HG02610 (cell line): Measurements from ENCODE around the gene TACC3.

Experiments used
- ATAC-seq: cut with Tn5 transposase; IDR thresholded peaks from one replicate; pipeline ENCODE4 v1.9.1; 2021; ENCODE audit warnings: mild to moderate bottlenecking, moderate library complexity; ENCODE audit not compliant: unreplicated experiment

TACC3 gene

DNA sequence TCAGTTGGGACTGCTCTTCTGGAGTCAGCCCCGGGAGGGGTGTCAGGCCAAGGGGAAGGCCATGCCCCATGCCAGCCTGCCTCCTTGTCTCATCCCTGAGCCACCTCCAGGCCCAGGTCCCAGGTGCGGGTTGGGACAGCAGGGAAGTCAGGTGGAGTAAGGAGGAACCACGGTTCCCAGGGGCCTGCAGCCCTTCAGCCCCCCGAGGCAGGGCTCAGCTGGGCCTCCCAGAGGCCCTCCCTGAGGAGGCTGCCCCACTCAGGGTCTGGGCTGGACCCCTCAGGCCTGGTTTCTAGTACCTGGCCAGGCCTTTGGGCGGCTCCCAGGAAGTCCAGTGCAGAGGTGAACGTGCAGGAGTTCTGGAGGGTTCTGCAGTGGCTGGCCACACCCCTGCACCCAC lies 48.4 kb downstream of the TACC3 start:
- ATAC-seq = no peak

DNA sequence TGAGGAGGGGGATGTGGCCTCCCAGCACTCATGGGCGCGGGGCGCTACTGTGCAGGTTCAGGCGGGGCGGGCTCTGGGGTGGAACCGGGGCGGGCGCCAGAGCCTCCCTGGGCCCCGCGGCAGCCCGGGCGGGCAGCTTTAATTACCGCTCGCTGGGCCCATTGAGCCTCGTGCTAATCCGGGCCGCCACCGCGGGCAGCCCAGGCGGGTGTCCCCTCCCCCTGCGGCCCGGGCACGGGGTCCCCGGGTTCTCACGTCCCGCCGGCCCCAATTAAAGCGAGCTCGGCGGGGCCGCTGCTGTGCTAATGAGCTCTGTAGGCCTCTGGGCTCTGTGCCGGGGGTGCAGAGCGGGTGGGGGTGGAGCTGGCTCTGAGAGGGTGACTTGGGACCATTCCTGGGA lies 48.9 kb downstream of the TACC3 start:
- no peak for ATAC-seq

DNA sequence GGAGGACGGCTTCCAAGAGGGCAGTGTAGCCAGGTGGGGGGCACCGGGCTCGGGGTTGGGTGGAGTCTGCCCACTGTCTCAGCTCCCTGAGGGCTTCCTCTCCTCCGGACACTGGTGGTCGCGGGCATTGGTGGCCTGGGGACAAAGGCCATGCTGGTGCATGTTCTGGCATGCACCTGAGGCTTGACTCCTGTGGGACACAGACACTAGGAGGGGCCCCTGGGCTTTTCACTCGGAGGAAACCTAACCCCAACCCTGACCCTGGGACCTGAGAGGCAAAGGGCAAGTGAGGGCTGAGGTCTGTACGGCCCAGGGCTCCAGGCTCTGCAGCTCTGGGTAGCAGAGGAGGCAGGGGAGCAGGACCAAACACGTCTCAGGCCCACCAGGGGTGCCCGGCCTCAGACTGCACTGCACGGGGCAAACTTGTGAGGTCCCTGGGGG lies 49.5 kb downstream of the TACC3 start:
- ATAC-seq = no peak

DNA sequence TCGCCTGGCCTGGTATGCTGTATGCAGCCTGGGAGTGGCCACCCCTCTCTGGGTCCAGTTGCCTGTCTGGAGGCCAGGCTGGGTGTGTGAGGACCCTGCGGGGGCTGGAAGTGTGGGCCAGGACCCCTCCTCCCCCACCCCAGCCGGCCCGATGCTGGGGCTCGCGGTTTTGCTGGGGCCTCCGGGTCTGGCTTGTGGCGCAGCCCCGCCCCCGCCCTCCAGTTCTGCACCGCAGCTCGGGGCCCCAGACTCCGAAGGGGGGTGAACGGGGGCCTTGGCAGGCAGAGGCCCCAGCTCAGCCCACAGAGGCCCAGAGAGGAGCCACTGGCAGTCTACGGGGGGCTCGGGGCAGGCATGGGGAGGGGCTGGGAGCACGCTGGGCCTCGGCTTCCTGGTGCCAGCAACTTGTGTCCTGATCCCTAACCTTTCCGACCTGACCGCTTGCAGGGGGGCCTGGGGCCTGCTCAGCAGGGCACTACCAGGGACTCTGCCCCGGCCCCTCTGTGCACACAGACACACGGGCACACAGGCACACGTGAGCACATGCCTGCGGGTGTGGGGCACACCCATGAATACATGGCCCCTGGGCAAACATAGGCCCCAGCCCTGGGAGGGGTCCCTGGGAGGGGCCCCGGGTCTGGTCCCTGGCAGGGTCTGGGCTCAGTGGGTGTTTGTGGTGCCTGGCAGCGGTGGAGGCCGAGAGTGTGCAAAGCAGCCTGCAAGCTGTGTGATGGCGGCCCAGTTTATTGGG lies 50.4 kb downstream of the TACC3 start:
- ATAC-seq = no peak

DNA sequence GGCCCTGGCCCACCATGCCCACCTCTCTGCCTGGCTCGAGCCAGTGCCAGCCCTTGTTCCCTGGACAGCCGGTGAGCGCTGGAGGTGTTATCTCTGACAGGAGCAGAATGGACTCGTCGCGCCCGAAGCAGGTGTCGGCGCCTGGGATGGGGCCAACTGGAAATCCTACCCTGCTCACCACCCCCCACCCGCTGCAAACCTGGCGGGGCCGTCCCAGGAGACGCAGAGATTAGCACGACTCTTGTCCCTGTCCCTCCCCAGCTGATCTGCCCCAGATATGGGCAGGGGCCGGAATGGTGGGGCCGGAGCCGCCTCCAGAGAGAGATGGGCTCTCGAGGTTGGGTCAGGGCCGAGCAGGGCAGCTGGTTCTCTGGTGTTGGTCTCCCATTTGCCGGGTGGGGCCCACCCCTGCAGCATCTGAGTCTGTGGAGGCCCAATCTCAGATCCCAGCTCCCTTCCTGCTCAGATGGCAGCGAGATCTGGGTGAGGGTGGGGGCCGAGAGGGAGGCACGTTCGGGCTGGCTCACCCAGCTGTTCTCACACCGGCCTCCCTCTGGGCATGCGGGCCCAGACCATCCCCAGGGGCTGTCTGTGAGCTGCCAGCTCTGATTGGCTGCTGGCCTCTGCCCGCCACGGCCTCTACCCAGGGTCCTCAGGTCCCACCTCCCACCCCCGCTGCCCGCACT lies 51.7 kb downstream of the TACC3 start:
- ATAC-seq = no peak

DNA sequence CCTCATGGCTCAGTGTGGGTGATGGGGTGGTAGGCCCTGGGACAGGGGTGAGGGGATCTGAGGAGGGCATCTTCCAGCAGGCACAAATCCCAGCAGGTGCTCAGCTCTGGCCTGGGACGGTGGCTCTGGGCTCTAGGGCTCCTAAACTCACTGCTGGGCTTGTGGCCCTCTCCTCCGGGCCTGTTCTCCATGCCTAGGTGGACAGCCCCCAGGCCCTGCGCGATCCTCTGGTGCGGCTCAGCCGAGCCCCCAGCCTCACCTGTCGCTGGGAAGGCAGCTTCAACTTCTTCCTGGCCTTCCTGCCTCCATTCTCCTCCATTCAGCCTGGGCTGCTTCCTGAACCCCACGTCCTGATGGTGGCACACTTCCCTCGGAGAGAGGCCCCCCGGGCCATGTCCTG lies 52.4 kb downstream of the TACC3 start:
- ATAC-seq = no peak

DNA sequence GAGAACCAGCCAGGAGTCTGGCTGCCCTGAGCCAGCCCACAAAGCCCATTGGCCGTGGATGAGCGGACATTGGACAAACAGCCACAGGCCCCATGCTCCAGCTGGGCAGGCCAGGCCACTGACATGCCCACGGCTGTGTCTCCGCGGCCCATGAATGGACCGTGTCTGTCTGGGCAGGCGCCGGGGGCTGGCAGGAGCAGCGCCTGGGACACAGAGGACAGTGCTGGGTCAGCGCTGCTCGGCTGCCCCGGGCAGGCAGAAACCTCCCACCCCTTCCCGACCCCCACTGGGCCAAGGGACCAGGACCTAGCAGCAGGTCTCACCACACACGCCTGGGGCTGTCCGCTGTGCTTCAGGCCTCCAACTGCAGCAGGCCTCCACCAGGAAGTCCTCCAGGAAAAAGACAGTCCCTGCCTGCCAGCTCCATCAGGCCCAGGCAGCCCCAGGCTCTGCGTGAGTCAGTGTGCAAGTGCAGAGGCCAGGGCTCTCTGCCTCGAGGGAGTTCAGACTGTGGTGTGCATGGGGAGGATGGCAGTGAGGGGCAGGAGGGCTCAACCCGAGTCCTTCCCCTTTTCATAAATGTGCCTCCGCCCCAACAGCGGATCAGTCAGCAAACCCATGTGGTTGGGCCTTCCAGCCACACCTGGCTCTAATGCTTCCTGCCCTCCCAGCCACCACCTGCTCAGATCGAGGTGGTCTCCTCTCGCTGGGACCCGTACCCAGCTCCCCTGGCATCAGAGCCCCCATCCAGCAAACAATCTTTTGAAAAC lies 54.6 kb downstream of the TACC3 start:
- ATAC-seq = no peak

DNA sequence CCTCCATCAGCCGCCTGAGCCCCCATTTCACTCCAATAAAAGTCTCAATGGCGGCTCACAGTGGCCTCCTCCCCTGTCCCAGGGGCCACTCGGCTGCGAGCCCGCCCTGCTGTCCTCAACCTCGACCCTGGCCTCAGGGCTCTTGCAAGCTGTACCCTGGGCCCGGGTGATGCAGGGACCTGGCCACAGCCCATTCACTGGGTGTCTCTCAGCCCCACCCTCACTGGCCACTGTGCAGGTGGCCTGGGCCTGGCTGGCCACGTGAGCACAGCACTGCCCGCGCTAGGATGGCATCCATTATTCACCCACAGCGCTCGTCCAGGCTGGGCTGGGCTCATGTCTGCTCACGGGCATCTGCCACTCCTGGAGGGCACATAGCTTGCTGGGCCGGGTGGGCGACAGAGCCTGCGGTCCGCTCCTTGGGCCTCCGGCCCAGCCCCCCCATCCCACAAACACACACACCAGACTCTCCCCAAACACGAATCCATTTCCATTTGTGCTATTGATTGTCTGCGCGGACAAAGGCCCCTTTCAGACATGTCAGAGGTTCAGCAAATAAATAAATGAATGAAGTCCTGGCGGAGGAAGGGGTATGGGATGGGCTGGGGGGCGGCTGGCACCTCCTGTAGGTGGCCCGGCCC lies 55.3 kb downstream of the TACC3 start:
- ATAC-seq = no peak

DNA sequence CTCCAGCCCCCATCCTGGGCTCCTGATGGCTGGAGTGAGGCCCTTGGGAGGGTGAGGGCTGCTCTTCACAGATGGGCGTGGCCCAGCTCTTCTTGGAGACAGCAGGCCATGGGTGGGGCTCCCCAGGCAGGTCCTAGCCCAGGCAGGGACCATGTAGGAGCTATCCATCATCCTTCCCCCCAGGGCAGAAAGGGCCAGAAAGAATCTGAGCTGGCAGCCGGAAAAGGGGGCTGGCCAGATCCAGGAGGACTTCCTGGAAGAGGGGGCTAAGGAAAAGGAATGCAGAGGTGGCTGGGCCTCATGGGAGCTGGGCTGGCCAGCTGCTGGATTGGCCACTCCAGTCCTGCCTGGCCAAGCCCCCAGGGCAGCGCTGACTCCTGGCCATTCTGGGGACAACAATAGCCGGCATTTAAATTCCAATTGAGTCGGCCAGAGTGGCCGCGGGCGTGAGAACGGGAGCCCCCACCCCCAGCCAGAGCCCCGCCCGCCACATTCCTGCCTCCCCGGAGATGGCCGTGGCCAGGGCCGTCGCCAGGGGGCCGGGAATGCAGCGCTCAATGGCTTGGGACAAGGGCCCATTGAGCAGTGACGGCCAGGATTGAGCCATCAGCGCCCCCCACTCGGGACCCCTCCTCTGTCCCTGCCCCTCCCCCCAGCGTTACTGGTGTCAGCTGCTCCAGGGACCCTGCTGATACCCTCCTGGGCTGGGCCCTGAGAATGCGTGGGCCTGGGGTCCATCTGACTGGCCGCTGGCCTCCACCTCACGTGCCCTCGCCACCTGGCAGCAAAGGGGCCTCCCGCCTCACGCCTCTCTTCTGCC lies 56.7 kb downstream of the TACC3 start:
- no peak for ATAC-seq

DNA sequence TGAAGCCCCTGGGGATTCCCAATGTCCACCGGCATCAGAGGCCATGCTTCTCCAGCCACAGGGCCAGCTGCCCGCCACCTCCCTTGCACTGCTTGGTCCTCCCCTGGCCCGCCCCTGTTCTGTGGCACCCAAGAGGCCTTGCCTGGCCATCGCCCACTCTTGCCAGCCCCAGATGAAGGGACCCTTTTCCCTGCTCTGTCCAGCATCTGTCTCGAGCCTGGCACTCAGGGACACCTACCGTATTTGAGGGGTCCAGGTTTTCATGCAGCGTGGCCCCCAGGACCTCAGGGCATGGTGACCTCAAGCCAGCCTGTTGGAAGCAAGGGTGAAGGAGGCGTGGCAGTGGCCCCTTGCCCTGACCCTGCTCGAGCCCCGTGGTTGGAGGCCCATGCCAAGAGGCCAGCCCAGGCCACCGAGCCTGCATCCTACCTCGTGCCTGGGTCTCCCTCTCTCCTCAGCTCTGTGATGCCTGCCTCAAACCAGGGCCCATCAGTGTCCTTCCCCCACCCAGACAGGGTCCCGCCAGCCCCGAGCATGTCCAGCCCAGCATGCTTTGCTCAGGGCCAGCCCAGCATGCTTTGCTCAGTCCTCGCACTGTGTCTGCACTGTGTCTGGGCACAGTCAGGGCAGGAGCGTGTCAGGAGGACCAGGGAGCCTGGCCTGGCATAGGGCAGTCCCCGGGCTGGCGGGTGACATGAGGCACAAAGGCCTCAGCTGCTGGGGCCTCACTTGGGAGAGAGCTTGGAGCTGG lies 57.5 kb downstream of the TACC3 start:
- no peak for ATAC-seq

DNA sequence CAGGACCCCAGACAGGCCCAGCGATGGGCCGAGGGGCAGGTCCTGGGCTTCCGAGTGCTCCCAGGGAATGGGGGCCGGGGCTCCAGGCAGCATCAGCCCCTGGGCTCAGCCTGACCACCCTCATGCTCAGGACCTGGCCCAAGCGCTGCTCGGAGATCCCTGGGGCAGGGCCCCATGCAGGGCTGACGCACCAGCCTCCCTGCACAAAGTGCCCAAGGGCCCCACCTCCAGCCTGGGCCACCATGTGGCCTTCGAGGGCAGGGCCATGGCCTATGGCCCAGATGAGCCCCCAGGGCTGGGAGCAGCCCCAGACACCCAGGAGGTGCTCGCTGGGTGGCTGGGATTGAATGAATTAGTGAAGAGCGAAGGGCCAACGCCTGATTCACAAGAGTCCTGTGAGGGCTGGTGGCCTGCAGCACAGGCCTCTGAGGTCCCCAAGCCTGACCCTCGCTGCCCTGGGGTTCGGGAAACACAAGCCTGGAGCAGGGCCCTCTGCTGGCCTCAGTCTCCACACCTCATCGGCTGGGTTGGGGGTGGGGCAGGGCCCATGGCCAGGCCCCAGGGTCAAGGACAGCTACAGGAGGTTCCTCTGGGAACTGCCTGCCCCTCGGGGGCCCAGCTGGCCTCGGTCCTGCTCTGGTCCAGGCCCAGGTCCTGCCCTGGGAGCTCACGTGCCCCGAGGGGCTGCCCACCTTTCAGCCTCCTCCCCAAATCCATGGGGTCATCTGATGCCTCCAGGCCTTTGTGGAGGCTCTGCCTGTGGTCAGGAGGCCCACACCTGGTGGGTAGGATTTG lies 58.5 kb downstream of the TACC3 start:
- no peak for ATAC-seq

DNA sequence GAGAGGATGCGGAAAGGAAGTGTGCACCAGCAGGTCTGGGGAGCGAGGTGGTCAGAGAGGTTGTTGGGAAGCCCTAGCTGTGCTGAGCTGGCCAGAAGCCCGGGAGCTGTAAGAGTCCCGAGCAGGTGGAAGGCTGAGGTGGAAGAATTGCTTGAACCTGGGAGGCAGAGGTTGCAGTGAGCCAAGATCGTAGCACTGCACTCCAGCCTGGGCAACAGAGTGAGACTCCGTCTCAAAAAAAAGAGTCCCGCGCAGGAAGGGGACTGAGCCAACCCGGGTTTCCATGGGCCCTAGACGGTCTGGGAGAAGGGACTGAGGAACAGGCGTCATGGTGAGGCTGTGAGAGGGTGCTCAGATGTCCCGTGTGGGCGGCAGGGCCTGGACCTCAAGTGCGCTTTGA lies 59.1 kb downstream of the TACC3 start:
- ATAC-seq = no peak

DNA sequence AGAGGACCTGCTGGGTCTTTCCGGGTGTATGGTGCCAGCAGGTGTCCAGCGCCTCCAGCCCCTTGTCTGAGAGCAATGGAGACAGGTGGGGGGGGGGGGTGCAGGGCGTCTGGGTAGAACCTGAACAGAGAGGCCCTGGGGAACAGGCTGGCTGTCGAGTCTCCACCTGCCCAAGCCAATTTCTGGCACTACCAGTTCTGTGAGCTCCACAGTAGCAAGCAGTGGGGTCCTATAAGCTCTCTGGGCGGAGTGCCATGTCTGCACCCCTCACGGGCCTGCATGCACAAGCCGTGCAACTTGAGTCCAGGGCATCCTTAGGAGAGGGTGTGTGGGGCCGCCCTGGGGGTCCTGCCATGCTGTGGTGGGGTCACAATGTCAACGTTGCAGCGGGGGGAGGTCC lies 61.7 kb downstream of the TACC3 start:
- no peak for ATAC-seq

DNA sequence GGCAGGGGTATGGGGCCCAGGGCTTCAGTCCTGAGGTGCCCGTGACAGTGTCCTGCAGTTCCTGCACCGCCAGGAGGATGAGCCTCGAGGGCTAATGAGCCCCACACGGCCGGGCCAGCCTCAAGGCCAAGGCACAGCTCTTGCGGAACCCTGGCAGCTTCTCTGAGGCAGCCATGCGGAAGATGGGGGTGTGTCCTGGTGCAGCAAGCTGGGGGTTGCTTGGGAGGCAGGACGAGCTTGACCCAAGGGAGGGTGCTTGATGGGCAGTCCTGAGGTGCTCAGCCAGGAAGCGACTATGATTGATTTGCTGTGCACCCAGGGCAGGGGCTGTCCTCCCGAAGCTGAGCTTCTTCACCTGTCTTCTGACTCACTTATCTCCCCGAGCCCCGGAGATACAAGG lies 62.6 kb downstream of the TACC3 start:
- no peak for ATAC-seq

DNA sequence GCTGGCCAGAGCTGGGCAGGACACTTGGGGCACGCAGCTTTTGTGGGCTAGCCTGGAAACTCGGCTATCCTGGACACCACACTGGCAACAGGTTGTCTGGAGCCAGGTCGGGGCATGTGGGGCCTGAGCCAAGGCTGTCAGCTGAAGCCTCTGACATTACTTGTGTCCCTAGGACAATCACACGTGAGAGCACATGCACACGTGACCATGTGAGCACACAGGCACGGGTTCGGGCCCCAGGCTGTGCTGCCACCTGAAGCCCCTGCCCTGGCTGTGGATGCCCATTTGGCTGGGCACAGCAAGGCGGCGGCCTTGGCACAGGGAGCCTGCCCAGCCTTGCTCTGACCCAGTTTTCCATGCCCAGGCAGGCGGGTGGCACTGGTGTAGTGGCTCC lies 63.1 kb downstream of the TACC3 start:
- no peak for ATAC-seq

DNA sequence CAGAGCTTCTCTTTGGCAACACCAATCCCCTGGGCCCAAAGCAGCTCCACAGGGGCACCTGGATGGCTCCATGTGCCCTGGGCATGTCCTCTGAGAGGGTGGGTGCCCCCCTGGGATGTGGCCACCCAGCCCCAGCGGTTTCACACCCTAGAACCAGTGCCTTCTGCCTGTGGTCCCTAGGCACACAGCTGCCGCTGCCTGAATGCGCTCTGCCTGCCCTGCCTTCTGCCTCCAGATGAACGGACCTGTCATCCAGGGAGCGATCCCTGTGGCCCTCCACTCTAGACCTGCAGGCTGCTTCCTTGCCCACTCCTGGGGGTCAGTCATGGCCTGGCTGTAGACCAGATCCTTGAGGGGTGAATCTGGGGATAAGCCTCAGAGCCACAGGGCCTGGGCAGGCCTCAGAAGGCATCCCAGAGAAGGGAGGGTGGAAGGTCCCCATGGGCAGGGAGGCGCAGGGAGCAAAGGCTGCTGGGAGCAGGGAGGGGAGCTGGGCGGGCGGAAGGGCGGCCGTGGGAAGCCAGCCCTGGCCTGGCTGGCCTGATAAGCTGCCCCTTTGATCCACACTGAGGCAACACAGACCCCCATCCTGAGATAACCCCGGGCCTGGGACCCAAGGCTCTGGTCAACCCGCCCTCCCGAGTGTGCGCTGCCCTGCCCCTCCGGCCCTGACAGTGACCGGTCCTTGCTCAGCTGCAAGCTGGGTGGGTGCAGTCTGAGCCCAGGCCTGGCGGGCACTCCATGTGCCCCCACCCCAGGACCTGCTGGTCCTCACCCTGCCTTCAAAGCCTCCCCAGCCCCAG lies 63.7 kb downstream of the TACC3 start:
- no peak for ATAC-seq

DNA sequence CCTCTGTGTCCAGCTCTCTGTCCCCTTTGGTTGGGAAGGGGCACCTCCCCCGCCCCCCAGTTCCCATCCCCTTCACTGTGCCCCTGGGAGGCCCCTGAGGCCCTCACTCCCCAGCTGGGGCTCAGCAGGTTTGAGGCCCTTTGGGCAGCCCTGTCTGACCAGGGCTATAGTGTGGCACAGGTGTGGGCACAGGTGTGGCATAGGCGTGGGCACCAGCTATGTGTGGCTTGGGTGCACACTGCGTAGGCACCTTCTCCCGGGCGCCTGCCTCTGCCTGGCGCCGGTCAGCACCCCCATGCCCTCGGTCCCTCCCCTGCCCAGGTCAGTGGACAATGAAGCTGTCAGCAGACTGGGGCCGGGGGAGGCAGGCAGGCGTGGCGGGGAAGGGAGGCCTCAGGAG lies 64.3 kb downstream of the TACC3 start:
- ATAC-seq = no peak
